ENCODE measurements around the gene CLK2. TPM values are rescaled to one million over a fixed set of nuclear protein-coding genes. Genes with fewer than 3 reads are reported as not detected.
"Not testable (repeated sequence)": the region's sequence is repeated elsewhere in the genome, so short reads cannot be mapped to it uniquely, and the experiment has no call there.

The CLK2 gene
- total RNA-seq, 2 experiments from 2014 or later = 78.0 to 82.0 TPM

GRCh38 chr1:155228096-155228427 lies 45.2 kb downstream of the CLK2 start:
- Mint-ChIP-seq H3K4me3 (peak overlapping the region; percentile 81), H3K9me3 (no peaks in the 10 kb centered on the region), H3K27ac (peak overlapping the region; percentile 89), H3K36me3 (ENCODE audit: low read depth) (peaks cover 17% of the 10 kb centered on the region), H3K27me3 (no peaks in the 10 kb centered on the region), H3K4me1 (peaks cover 41% of the 10 kb centered on the region)
- ChIA-PET POLR2A (interaction anchor here (1.1 to 4.8 kb wide), 12 partner anchors 8 to 137 kb away, joined by 4 to 68 read pairs (median 8); partner anchors contain the start of genes CLK2, KRTCAP2, MTX1 and SCAMP3), CTCF (interaction anchor here (1.9 to 2.0 kb wide), 2 partner anchors 51 to 96 kb away, joined by 7 to 12 read pairs; no protein-coding TSS in a partner anchor)
- DNase-seq = no peak

GRCh38 chr1:155227261-155228095 lies 45.8 kb downstream of the CLK2 start:
- POLR2A ChIA-PET = interaction anchor here (0.8 to 4.8 kb wide), 20 partner anchors 9 to 901 kb away, joined by 3 to 68 read pairs (median 5); partner anchors contain the start of genes CLK2, KRTCAP2, MTX1 and SCAMP3

GRCh38 chr1:155226910-155227260 lies 46.4 kb downstream of the CLK2 start:
- ChIA-PET CTCF (interaction anchor here (0.6 to 3.5 kb wide), 14 partner anchors 15 to 712 kb away, joined by 3 to 22 read pairs (median 8); partner anchors contain the start of genes KRTCAP2, MTX1, THBS3 and TRIM46), POLR2A (interaction anchor here (0.6 to 4.8 kb wide), 21 partner anchors 9 to 901 kb away, joined by 3 to 68 read pairs (median 4); partner anchors contain the start of genes KRTCAP2, MTX1, SCAMP3 and THBS3)
- H3K4me1 Mint-ChIP-seq = peaks cover 47% of the 10 kb centered on the region
- H3K36me3 Mint-ChIP-seq (ENCODE audit: low read depth) = peaks cover 20% of the 10 kb centered on the region
- peak; percentile 58 for DNase-seq
- peak overlapping the region; percentile 81 for H3K4me3 Mint-ChIP-seq
- no peaks in the 10 kb centered on the region for H3K27me3 Mint-ChIP-seq
- no peaks in the 10 kb centered on the region for H3K9me3 Mint-ChIP-seq
- H3K27ac Mint-ChIP-seq = peak overlapping the region; percentile 89

More at GRCh38 chr1:155227261-155228095, 45.8 kb downstream of the CLK2 start:
- DNase-seq = peak; percentile 100
- H3K4me3 Mint-ChIP-seq = peak overlapping the region; percentile 81
- H3K4me1 Mint-ChIP-seq = peaks cover 44% of the 10 kb centered on the region
- no peaks in the 10 kb centered on the region for H3K27me3 Mint-ChIP-seq
- H3K36me3 Mint-ChIP-seq (ENCODE audit: low read depth) = peaks cover 17% of the 10 kb centered on the region
- no peaks in the 10 kb centered on the region for H3K9me3 Mint-ChIP-seq
- CTCF ChIA-PET = interaction anchor here (1.0 to 3.5 kb wide), 13 partner anchors 14 to 96 kb away, joined by 3 to 22 read pairs (median 10); partner anchors contain the start of genes KRTCAP2, MTX1, THBS3 and TRIM46
- H3K27ac Mint-ChIP-seq = peak overlapping the region; percentile 89

GRCh38 chr1:155226188-155226909 lies 47.0 kb downstream of the CLK2 start:
- Mint-ChIP-seq H3K27me3 (no peaks in the 10 kb centered on the region), H3K4me3 (peak overlapping the region; percentile 81), H3K27ac (peak overlapping the region; percentile 89), H3K4me1 (peaks cover 47% of the 10 kb centered on the region), H3K36me3 (ENCODE audit: low read depth) (peaks cover 18% of the 10 kb centered on the region), H3K9me3 (no peaks in the 10 kb centered on the region)
- DNase-seq = peak; percentile 87
- POLR2A ChIA-PET = interaction anchor here (0.6 to 4.8 kb wide), 22 partner anchors 8 to 902 kb away, joined by 3 to 68 read pairs (median 4); partner anchors contain the start of genes KRTCAP2, MTX1, SCAMP3 and THBS3
- CTCF ChIA-PET = interaction anchor here (0.6 to 3.5 kb wide), 14 partner anchors 15 to 712 kb away, joined by 3 to 22 read pairs (median 10); partner anchors contain the start of genes KRTCAP2, MTX1, THBS3 and TRIM46

GRCh38 chr1:155225404-155225759 lies 47.9 kb downstream of the CLK2 start:
- ChIA-PET CTCF (interaction anchor here (0.8 to 3.5 kb wide), 8 partner anchors 16 to 137 kb away, joined by 3 to 22 read pairs (median 12); partner anchors contain the start of genes KRTCAP2, MTX1 and THBS3), POLR2A (interaction anchor here (1.2 to 4.8 kb wide), 3 partner anchors 17 to 51 kb away, joined by 5 to 58 read pairs (median 26); partner anchors contain the start of genes KRTCAP2, MTX1, THBS3 and TRIM46)
- Mint-ChIP-seq H3K27ac (peak overlapping the region; percentile 89), H3K4me3 (peak overlapping the region; percentile 81), H3K4me1 (peaks cover 55% of the 10 kb centered on the region), H3K36me3 (ENCODE audit: low read depth) (peaks cover 20% of the 10 kb centered on the region)
- not testable (repeated sequence) for H3K27me3 Mint-ChIP-seq, H3K9me3 Mint-ChIP-seq, DNase-seq

GRCh38 chr1:155223047-155223446 lies 50.3 kb downstream of the CLK2 start:
- POLR2A ChIA-PET = interaction anchor here (1.9 to 3.8 kb wide), 2 partner anchors 15 to 30 kb away, joined by 6 to 26 read pairs; partner anchors contain the start of genes MTX1 and THBS3
- H3K9me3 Mint-ChIP-seq = no peaks in the 10 kb centered on the region
- no peak for DNase-seq
- peaks cover 67% of the 10 kb centered on the region for H3K4me1 Mint-ChIP-seq
- H3K27ac Mint-ChIP-seq = peak overlapping the region; percentile 10
- CTCF ChIA-PET = interaction anchor here (1.8 to 3.1 kb wide), 3 partner anchors 15 to 50 kb away, joined by 4 to 17 read pairs (median 5); partner anchors contain the start of genes KRTCAP2, MTX1 and THBS3
- no peak overlapping the region for H3K4me3 Mint-ChIP-seq
- H3K27me3 Mint-ChIP-seq = no peaks in the 10 kb centered on the region
- H3K36me3 Mint-ChIP-seq (ENCODE audit: low read depth) = peaks cover 29% of the 10 kb centered on the region

- H3K36me3 Mint-ChIP-seq (ENCODE audit: low read depth) = peaks cover 40% of the 10 kb centered on the region
- DNase-seq, H3K9me3 Mint-ChIP-seq, H3K27me3 Mint-ChIP-seq, H3K4me3 Mint-ChIP-seq: not testable (repeated sequence)
- peaks cover 57% of the 10 kb centered on the region for H3K4me1 Mint-ChIP-seq
- H3K27ac Mint-ChIP-seq = peak overlapping the region; percentile 93
- ChIA-PET CTCF (interaction anchor here (1.0 to 2.2 kb wide), 4 partner anchors 27 to 53 kb away, joined by 3 to 6 read pairs (median 4); no protein-coding TSS in a partner anchor), POLR2A (interaction anchor here (1.0 to 2.5 kb wide), 4 partner anchors 11 to 48 kb away, joined by 3 to 15 read pairs (median 4); partner anchors contain the start of genes KRTCAP2 and MTX1)
Observed at GRCh38 chr1:155220211-155220965, 52.9 kb downstream of the CLK2 start.

GRCh38 chr1:155219592-155220031 lies 53.7 kb downstream of the CLK2 start:
- H3K27ac Mint-ChIP-seq = peak overlapping the region; percentile 93
- DNase-seq = peak; percentile 50
- no peaks in the 10 kb centered on the region for H3K27me3 Mint-ChIP-seq
- H3K4me3 Mint-ChIP-seq = no peak overlapping the region
- ChIA-PET POLR2A (interaction anchor here (1.0 to 2.5 kb wide), 5 partner anchors 10 to 47 kb away, joined by 3 to 15 read pairs (median 3); partner anchors contain the start of genes KRTCAP2 and MTX1), CTCF (interaction anchor here (0.8 to 2.2 kb wide), 4 partner anchors 11 to 45 kb away, joined by 3 to 6 read pairs (median 4); partner anchors contain the start of gene MTX1)
- H3K4me1 Mint-ChIP-seq = peaks cover 58% of the 10 kb centered on the region
- no peaks in the 10 kb centered on the region for H3K9me3 Mint-ChIP-seq
- peaks cover 43% of the 10 kb centered on the region for H3K36me3 Mint-ChIP-seq (ENCODE audit: low read depth)

GRCh38 chr1:155218854-155219591 lies 54.3 kb downstream of the CLK2 start:
- Mint-ChIP-seq H3K27ac (peak overlapping the region; percentile 93), H3K27me3 (no peaks in the 10 kb centered on the region), H3K9me3 (no peaks in the 10 kb centered on the region), H3K4me1 (peaks cover 54% of the 10 kb centered on the region), H3K4me3 (no peak overlapping the region), H3K36me3 (ENCODE audit: low read depth) (peaks cover 40% of the 10 kb centered on the region)
- CTCF ChIA-PET = interaction anchor here (0.8 to 2.2 kb wide), 6 partner anchors 11 to 46 kb away, joined by 3 to 6 read pairs (median 5); partner anchors contain the start of genes KRTCAP2 and MTX1
- peak; percentile 33 for DNase-seq
- POLR2A ChIA-PET = interaction anchor here (0.7 to 2.5 kb wide), 9 partner anchors 8 to 46 kb away, joined by 3 to 15 read pairs (median 3); partner anchors contain the start of genes KRTCAP2, MTX1, THBS3 and TRIM46

- H3K27ac Mint-ChIP-seq = peak overlapping the region; percentile 97
Observed at GRCh38 chr1:155214702-155215101, 58.6 kb downstream of the CLK2 start.

More at GRCh38 chr1:155214702-155215101, 58.6 kb downstream of the CLK2 start:
- CTCF ChIA-PET, H3K27me3 Mint-ChIP-seq, DNase-seq, H3K9me3 Mint-ChIP-seq: not testable (repeated sequence)
- Mint-ChIP-seq H3K36me3 (ENCODE audit: low read depth) (peaks cover 41% of the 10 kb centered on the region), H3K4me3 (peak overlapping the region; percentile 38), H3K4me1 (peaks cover 47% of the 10 kb centered on the region)
- POLR2A ChIA-PET = interaction anchor here (1.2 to 1.5 kb wide), 2 partner anchors 8 to 29 kb away, joined by 4 read pairs; no protein-coding TSS in a partner anchor
